NCI-H1417 (cell line): ENCODE data around the gene ZBTB5.

Source experiments
- DNase-seq, 3 experiments: peaks; one replicate each; lab custom pipeline; 2025; lab: John Stamatoyannopoulos, UW

The ZBTB5 gene

DNA sequence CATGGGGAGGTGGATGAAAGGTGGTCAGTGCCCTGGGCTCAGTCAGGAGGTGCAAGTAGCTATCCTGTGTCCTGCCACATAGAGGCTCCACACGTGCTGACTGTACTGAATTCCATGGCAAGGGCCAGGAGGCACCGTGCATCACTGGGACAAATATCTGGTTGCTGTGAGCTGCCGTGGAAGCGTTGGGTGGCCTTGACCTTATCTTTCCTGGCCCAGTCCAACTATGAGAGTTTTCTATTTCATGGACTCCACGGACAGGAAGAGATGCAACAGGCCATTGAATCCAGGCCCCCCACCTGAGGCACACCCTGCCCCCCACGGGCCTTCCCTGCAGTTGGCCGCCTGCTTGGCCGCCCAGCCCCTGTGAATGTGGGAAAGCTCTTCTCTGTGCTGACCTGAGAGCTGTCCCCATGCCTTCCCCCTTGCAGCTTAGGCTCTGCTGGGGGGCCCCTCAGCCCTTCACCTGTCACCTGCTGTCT, 41.0 kb downstream of the ZBTB5 start:
- DNase-seq, result no peak

GRCh38 chr9:37423508-37423907, 41.7 kb downstream of the ZBTB5 start:
- DNase-seq, result no peak

DNA sequence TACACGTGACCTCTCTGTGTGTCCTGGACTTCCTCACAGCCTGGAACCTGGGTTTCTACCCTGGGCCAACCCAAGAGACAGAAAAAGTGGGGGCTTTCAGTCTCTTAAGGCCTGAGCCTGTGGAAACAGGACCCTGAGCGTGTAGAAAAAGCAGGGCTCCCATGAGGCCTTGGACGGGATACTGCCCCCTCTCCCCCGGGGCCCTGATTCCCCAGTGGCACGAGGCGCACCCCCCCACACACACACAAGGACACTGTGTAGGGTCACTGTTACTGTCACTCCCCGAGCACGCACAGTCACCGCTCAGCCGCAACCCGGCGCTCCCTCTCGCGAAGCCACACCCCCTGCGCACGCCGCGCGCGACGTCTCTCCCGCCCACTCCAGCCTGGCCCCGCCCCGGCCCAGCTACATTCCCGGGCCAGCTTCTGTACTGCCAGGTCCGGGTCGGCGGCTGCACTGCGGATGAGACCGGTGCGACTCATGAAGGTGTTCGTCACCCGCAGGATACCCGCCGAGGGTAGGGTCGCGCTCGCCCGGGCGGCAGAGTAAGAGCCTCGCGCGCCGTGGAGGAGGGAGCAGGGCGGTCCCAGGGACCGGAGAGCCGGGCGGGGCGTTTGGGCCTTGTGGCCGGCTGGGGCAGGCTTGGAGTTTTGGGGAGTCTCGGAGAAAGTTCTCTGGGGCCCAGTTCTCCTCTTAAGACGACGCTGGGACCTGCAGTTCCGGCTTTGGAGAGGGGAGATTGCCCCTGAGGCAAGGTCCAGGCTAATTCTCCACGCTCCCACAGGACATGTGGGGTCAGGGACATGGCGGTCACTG, 42.8 kb downstream of the ZBTB5 start, which contains the start of gene GRHPR:
Gene GRHPR (plus strand): TSS at position 408 of the 816 bp plus-strand sequence. CDS start 55 bp downstream, at position 463.
- peak; percentile 56 to 77 (median 70) for DNase-seq

DNA sequence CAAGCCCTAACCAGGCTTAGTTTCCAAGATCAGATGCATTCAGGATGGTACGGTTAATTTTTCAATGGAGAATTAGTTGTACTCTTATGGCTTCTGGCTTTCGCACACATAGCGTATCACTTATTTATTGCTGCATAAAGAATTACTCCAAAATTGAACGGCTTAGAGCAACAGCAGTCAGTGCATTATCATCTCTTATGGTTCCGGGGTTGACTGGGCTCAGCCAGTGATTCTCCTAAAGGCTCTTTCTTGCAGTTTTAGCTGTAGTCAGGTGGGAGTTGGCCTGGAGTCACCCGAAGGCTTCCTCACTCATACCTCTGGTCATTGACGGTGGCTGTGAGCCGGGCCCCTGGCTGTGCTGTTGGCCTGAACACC, 43.3 kb downstream of the ZBTB5 start:
- DNase-seq, result no peak

DNA sequence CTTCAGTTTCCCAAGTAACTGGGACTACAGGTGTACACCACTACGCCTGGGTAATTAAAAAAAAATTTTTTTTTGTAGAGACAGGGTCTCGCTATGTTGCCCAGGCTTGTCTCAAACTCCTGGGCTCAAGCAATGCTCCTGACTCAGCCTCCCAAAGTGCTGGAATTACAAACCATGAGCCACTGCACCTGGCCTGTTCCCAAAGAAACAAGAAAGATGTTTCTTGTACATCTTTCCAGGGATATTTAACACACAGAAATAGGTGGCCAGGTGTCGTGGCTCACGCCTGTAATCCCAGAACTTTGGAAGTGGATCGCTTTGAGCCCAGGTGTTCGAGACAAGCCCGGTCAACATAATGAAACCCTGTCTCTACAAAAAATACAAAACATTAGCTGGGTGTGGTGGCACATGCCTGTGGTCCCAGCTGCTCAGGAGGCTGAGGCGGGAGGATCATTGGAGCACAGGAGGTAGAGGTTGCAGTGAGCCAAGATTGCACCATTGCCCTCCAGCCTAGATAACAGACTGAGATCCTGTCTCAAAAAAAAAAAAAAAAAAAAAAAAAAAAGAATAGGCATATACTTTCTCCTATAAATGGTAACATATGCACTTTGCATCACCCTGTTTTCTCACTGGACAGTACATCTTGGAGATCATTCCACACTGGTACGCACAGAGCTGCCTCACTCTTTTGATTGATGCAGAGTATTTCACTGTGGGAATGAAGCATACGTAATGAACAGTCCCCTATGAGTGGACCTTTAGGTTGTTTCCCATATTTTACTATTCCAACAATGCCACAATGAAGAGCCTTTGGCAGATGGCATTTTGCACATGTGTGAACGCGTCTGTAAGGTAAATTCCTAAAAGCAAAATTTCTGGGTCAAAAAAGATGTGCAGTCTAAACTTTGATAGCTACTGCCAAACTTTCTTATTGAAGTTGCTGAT, 44.7 kb downstream of the ZBTB5 start:
- DNase-seq, result no peak

GRCh38 chr9:37419204-37419603, 46.0 kb downstream of the ZBTB5 start:
- DNase-seq, result no peak

DNA sequence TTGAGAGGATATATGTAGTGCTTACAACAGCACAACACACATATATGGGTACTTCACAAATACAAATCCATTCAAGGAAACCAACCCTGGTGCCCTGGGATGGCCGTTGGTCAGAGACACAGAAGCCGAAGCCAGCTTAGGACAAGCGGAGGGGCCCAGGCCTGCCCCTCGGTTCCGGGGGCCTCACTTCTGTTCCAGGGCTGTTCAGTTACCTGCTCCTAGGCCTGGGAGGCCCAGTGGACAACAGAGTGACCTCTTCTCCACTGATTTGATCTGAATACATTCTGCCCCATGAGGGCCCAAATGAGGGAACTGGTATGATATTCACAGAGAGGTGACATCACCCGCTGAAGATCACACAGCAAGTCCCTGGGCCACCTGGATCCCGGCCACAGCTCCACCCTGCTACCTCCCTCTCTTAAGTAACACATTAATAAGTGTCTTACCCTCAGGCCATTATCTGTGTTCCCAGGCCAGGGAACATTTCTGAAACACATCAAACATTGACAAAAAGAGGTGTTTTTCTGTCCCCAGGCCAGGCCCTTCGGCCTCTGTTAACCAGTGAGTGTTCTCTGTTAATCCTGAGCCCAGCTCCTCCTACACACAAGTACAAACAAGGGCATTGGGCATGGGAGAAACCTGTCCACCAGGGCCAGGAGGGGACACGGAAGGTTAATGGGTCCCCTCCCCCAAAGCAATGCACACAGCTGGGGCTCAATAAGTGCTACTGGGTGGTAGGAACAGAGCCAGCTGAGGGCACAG, 47.2 kb downstream of the ZBTB5 start:
- no peak for DNase-seq

DNA sequence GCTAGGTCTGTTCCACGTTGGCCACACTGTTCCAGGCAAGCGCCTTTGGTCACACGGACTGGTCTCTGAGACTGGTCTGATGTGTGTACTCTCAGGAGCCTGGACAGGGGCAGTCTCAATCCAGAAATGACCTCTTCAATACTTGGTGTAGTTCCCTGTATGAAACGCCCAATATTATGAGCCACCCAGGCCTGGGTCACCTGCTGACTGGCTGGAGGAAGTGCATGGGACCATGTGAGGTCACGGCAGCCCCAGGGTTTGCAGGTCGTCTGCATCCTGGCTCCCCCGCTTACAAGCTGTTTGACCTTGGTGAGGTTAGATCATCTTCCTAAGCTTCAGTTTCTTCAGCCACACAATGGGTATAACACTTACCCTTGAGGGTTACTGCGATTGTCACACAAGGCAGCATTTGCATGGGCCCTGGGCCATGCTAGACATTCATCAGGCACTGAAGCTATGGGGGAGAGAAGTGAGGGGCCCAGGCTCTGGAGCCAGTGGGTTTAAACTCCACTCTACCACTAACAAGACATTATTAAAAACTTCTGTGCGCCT, 47.9 kb downstream of the ZBTB5 start:
- DNase-seq, result no peak

GRCh38 chr9:37415011-37415719, 50.1 kb downstream of the ZBTB5 start:
- DNase-seq, result peak; percentile 47 to 65 (median 54)

DNA sequence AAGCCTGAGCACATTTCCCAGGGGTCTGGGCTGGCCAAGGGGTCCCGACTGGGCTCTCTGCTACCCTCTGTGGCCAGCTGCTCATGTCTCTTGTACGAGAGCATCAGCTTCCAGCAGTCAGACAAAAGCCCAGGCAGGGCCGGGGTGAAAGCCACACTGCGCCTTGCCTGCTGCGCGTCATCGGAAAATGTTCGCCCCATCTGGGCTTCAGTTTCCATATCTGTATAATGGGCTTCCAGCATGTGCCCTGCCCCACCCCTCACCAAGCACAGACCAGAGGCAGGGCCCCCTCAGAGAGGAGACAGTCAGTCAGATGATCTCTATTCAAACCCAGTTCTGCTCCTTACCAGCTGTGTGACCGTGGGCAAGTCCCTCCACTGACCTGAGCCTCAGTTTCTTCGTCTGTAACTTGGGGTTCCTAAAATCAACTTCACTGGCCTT, 50.7 kb downstream of the ZBTB5 start:
- DNase-seq, result no peak

DNA sequence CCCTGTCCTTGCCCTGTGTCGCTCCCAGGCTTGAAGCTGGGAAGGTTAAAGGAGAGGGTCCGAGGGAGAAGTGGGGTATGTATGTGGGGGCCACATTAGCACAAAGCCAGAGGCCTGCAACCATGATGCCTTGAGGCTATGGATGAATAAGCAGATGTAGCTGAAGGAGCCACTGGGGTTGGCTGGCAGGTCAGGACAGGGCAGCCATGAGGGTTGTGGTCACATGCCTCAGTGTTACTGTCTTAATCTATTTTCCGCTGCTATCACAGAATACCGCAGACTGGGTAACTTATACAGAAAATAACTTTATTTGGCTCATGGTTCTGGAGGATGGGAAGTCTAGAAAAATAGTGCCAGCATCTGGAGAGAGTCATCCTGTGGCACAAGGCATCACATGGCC, 51.9 kb downstream of the ZBTB5 start:
- no peak for DNase-seq

- DNase-seq, result no peak
These were observed 52.7 kb downstream of the ZBTB5 start for GRCh38 chr9:37412431-37413151.

DNA sequence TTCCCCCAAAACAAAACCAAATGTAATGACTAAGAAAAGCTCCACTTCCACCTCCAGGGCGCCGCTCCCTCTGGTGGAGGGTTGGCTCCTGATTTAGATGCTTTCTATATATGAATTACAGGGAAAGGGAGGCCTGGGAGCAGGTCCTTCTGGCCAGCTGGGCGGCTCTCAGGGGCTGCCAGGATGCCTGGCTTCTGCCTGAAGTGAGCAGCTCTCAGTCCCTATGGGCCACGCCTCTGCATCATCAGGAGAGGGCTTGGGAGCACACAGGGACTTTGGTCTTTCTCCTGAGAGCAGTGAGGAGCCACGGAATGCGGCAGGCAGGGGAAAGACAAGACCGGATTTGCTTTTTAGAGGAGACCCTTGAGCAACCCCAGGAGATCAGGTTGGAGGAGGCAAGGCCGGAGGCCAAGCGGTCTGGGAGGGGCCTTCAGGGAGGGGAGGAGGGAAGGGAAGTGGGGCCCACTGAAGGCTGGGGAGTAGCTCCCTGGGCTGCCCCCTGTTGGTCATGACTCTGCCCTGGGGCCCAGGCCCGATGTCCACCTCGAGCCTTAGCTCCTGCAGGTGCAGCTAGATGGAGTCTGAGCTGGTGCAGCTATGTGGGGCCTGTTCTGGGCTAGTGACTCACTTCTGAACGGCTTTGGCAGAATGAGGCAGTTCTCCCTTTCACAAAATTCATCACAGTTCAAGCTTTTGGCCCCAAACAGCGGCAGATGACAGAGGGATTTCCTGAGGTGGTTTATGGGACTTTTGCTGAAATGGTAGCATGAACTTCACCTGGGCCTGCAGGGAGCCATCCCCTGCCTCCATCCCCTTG, 54.1 kb downstream of the ZBTB5 start:
- no peak for DNase-seq

DNA sequence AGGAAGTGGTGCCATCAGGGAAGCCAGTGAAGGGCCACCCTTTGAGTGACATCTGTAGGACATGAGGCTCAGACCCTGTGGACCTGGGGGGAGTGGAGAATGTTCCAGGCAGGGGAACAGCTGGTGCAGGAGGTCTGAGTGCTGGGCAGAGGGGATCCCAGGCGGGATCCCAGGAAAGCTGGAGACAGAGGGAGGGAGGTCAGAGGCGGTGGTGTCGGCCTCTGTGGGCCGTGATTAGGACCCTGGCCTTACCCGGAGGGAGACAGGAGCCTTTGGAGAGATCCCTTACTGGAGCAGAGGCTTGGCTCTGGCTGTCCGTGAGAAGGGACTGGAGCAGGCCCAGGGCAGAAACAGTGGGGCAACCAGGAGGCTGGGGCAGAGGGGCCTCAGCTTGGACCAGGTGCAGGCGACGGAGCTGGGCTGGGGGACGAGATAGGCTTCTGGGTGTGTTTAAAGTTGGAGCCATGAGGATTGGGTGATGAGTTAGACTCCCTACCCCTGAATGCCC, 54.8 kb downstream of the ZBTB5 start:
- DNase-seq, result no peak

DNA sequence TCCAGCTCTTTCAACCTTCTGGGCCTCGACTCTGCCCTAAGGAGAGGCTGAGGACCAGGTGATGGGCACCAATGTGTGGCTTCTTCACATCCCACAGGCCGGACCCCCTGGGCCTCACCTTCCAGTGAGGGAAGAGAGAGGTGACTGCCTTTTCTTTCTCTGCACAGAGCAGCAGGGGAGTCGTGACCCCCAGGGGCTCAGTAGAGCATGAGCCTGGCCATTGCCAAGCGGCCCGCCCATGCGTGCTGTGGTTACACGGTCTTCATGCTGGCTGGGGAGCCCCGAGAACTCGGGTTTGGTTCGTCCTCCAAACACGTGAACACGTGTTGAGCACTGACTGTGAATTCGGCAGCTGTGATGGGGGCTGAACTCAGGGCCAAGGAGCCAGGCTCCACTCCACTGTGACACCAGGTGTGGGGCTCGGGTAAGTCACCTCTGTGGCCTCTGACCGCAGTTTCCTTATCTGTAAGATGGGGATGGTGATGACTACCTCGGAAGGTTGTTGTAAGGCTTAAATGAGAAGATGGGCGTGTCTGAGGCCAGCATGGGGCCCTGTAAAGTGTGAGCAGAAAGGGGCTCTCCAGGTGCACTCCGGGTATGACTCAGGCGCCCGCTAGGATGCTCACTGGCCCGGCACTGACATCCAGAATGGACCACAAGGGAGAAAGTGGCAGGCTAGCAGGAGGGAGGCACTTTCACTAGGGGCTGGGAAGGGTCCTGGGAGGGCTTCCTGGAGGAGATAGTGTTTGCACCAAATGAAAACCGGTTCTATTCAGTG, 56.1 kb downstream of the ZBTB5 start:
- no peak for DNase-seq

GRCh38 chr9:37407468-37407867, 57.8 kb downstream of the ZBTB5 start:
- no peak for DNase-seq

GRCh38 chr9:37406603-37407401, 58.4 kb downstream of the ZBTB5 start:
- no peak for DNase-seq
